HUES6 (cell line): ENCODE measurements around the gene RAD17.
A peak's percentile ranks its signal among the peaks of the same experiment; 100 is the strongest.
"Not testable (repeated sequence)": the region's sequence is repeated elsewhere in the genome, so short reads cannot be mapped to it uniquely, and the experiment has no call there.

Experiments used
- H3K27ac ChIP-seq: 2 replicates; pipeline ENCODE4 v1.7.0; 2013; ENCODE audit warnings: low read depth, mild to moderate bottlenecking, low read length, inconsistent platforms
- H3K27me3 ChIP-seq: 2 replicates; pipeline ENCODE4 v1.6.1; 2013; ENCODE audit warnings: low read length; ENCODE audit not compliant: control insufficient read depth, insufficient read depth
- H3K36me3 ChIP-seq: 2 replicates; pipeline ENCODE4 v1.6.1; 2013; ENCODE audit warnings: low read length; ENCODE audit not compliant: control insufficient read depth, insufficient read depth
- H3K4me1 ChIP-seq: 2 replicates; pipeline ENCODE4 v1.6.1; 2013; ENCODE audit warnings: low read length; ENCODE audit not compliant: control insufficient read depth, insufficient read depth
- H3K4me3 ChIP-seq: 2 replicates; pipeline ENCODE4 v1.5.1; 2013; ENCODE audit warnings: low read depth, low read length
- H3K9ac ChIP-seq: one replicate; pipeline ENCODE4 v1.6.1; 2013; ENCODE audit warnings: mild to moderate bottlenecking, low read length
- H3K9me3 ChIP-seq: 2 replicates; pipeline ENCODE4 v1.6.1; 2013; ENCODE audit warnings: low read depth, low read length; ENCODE audit not compliant: control insufficient read depth, insufficient read depth

Gene RAD17

DNA sequence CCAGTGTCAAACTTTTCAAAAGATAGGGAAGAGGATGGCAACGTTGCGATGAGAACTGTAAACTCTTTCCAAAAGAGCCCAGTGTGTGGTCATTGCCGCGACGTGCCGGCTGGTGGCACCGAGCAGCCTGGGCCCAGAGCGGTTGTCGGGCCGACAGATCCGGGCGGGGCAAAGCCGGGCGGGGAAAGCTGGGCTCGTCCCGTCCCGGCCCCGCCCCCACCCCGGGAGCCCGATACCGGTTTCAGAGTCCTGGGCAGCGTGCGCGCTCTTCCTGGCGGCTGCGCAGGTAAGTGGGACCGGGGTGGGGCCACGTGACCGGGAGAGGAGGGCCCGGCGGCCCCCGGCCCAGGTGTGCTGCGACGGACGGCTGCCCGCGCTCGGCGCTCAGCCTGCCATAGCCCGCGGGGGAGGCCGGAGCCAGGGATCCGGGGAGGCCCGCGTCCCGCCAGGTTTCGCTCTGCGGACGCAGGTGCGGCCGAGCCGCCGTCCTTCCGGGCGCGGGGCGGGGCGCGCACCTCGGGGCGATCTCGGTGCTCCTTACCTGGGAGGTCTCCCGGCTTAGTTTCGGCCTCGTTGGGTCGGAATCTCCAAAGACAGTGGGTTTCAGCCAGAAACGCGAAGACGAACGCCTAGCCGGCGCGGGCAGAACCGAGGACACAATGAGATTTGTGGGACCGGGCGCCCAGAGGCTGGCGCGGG lies 45.4 kb downstream of the RAD17 start, which contains the start of gene MARVELD2:
MARVELD2 (plus strand) TSS at position 232 of the 699 bp plus-strand sequence. CDS start 4,270 bp downstream, outside the sequence.
- H3K4me3 ChIP-seq: peak within 1 kb of the TSS; percentile 77
- peaks cover 10% of the 10 kb centered on the region; the same call in 1 of the 2 replicates for H3K4me1 ChIP-seq
- peaks cover 4% of the 10 kb centered on the region; the same call in 1 of the 2 replicates for H3K27me3 ChIP-seq
- H3K9ac ChIP-seq: peak within 1 kb of the TSS; percentile 86
- H3K36me3 ChIP-seq: peaks cover 31% of the 10 kb centered on the region
- peak within 1 kb of the TSS; percentile 86 for H3K27ac ChIP-seq
- H3K9me3 ChIP-seq: no peaks in the 10 kb centered on the region

DNA sequence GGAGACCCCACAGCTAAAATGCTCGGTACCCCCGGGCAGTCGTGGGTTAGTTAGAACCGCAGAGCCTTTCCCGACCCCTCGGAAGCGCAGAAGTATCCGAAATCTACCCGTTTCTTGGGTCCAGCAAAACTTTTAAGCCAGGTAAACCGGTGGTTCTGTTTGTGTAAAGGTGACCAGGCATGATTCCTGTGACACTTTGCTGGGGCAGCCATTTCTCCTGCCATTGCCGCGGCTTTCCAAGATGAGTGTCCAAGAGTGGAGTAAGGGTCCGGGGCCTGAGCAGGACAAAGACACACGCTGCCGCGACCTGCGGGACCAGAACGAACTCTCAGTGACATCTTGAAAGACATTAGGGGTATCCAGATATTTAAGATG lies 46.0 kb downstream of the RAD17 start:
- Histone ChIP-seq H3K9ac (peak overlapping the region; percentile 86), H3K27me3 (peaks cover 4% of the 10 kb centered on the region; the same call in 1 of the 2 replicates), H3K36me3 (peaks cover 30% of the 10 kb centered on the region), H3K9me3 (no peaks in the 10 kb centered on the region), H3K4me3 (peak overlapping the region; percentile 77), H3K4me1 (peaks cover 10% of the 10 kb centered on the region; the same call in 1 of the 2 replicates), H3K27ac (peak overlapping the region; percentile 86)

DNA sequence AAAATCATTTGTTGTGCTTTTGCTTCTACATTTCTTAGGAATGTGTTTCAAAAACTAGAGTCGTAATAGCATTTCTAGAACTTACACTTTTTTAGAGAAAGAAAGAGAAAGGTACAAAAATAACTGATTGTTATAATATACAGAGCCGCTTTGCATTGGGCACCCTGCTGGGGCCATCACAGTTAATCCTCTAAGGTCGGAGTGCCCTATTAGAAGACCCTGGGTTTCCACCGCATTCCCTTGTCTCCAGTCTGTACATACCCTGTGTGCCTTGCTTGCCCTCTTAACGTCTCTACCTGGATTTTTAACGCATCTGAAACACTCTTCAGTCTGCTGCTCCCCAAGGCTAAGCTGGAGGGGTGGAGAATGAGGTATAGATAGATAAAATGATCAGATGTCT lies 46.6 kb downstream of the RAD17 start:
- H3K4me3 ChIP-seq: peak overlapping the region; percentile 77
- H3K36me3 ChIP-seq: peaks cover 34% of the 10 kb centered on the region
- H3K27me3 ChIP-seq: peaks cover 4% of the 10 kb centered on the region; the same call in 1 of the 2 replicates
- peaks cover 10% of the 10 kb centered on the region; the same call in 1 of the 2 replicates for H3K4me1 ChIP-seq
- H3K27ac ChIP-seq: peak overlapping the region; percentile 86; the same call in 1 of the 2 replicates
- peak overlapping the region; percentile 86 for H3K9ac ChIP-seq
- no peaks in the 10 kb centered on the region for H3K9me3 ChIP-seq

DNA sequence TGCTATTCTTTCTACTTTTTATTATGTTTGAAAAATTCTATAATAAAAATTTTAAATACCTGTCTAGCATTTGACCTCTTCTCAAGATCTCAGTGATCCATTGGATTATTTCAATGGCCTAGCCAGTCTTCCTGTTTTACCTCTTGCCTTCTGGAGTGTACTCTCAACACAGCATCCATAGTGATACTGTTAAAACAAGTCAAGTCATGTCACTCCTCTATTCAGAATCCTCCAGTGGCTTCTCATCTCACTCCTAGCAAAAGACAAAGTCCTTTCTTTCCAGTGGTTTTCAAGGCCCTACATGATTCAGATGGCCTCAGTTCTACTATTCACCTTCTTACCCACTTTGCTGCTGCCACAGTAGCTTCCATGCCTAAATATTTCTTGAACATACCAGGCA lies 47.1 kb downstream of the RAD17 start:
- Histone ChIP-seq H3K4me1 (peaks cover 10% of the 10 kb centered on the region; the same call in 1 of the 2 replicates), H3K9ac (no peak overlapping the region), H3K4me3 (peak overlapping the region; percentile 77), H3K9me3 (no peaks in the 10 kb centered on the region), H3K36me3 (peaks cover 29% of the 10 kb centered on the region), H3K27ac (no peak overlapping the region), H3K27me3 (peaks cover 4% of the 10 kb centered on the region; the same call in 1 of the 2 replicates)

DNA sequence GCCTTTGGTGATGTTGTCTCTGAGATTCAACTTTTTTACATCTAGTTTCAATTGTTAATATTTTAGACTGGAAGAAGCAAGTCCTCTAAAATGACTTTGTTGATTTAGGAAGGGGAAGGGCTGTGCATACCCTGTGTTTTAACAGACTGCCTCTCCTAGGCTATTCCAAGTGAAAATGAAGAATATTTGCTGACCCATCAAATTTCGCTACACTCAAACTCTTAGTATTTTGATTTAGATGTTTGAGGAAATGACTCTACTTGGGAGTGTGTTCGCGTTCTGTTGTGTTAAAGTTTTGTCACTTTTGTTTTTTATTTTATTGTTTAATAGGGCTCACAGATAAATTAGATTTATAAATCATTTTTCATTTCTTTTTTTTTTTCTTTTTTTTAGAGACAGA lies 48.9 kb downstream of the RAD17 start:
- Histone ChIP-seq H3K36me3 (peaks cover 33% of the 10 kb centered on the region), H3K27me3 (peaks cover 4% of the 10 kb centered on the region; the same call in 1 of the 2 replicates), H3K9ac (no peak overlapping the region), H3K4me3 (no peak overlapping the region), H3K4me1 (peaks cover 10% of the 10 kb centered on the region; the same call in 1 of the 2 replicates), H3K9me3 (peaks cover 4% of the 10 kb centered on the region), H3K27ac (no peak overlapping the region)

DNA sequence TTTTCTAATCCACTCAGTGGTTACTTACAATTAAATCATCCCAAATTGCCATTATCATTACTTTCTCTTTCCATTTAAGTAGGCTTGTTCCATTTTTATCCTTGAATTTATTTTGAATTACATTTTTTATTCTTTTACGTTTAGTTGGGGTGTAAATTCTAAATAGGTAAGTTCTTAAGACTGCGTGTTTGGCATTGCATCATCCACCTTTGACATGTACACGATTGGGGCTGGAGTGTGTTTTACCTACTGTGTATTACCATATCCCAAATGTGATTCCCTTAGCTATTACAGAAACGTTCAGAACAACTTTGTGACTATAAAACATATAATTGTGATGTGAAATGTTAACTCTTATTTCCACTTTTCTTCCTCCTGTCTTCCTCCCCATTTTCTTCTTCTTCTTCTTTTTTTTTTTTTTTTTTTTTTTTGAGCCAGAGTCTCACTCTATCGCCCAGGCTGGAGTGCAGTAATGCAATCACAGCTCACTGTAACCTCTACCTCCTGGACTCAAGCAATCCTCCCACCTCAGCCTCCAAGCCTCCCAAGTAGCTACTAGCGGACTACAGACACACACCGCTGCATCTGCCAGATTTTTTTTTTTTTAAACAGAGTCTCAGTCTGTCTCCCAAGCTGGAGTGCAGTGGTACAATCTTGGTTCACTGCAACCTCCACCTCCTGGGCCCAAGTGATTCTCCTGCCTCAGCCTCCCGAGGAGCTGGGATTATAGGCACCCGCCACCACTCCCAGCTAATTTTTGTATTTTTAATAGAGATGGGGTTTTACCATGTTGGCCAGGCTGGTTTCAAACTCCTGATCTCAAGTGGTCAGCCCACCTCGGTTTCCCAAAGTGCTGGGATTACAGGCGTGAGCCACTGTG lies 62.0 kb downstream of the RAD17 start:
- H3K9ac ChIP-seq: no peak overlapping the region
- no peak overlapping the region for H3K27ac ChIP-seq
- peaks cover 18% of the 10 kb centered on the region for H3K36me3 ChIP-seq
- H3K27me3 ChIP-seq: no peaks in the 10 kb centered on the region
- H3K4me3 ChIP-seq: no peak overlapping the region
- no peaks in the 10 kb centered on the region for H3K9me3 ChIP-seq
- H3K4me1 ChIP-seq: no peaks in the 10 kb centered on the region

DNA sequence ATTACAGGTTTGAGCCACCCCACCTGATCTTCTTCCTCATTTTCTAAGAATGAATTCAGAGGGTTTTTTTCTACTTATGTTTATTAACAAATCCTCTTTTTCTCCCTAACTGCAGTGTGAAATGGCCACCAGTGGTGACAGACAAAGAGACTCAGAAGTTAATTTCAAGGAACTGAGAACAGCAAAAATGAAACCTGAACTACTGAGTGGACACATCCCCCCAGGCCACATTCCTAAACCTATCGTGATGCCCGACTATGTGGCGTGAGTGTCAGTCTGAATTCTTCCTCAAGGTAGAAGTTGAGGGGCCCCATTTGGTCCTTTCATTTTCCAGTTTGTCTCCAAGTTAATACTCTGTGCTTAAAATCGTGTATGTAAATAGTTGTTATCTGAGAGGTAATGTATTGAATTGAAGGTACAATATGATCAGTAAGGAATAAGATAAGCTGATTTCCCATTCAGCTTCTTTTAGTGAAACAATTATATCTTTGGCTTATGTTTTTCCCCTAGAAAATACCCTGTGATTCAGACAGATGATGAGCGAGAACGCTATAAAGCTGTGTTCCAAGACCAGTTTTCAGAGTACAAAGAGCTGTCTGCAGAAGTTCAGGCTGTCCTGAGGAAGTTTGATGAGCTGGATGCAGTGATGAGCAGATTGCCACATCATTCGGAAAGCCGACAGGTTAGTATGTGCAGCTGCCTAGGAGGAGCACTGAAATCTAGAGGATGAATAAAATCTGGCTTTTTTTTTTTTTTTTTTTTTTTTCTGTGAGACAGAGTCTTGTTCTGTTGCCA lies 63.0 kb downstream of the RAD17 start:
- Histone ChIP-seq H3K9me3 (no peaks in the 10 kb centered on the region), H3K4me3 (no peak overlapping the region), H3K4me1 (no peaks in the 10 kb centered on the region), H3K36me3 (peaks cover 21% of the 10 kb centered on the region), H3K27ac (no peak overlapping the region), H3K27me3 (no peaks in the 10 kb centered on the region), H3K9ac (no peak overlapping the region)

DNA sequence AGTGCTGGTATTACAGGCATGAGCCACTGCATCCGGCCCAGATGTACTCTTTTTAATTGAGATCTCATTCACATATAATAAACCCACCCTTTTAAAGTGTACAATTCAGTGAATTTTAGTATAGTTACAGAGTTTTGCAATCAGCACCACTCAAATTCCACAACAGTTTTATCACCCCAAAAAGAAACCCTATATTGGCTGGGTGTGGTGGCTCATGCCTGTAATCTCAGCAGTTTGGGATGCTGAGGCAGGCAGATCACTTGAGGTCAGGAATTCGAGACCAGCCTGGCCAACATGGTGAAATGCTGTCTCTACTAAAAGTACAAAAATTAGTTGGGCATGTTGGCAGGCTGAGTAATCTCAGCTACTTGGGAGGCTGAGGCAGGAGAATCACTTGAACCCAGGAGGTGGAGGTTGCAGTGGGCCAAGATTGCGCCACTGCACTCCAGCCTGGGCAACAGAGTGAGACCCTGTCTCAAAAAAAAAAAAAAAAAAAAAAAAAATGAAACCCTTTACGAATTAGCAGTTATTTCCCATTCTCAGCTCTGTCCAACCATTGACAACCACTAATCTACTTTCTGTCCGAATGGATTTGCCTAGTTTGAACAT lies 65.8 kb downstream of the RAD17 start:
- peaks cover 26% of the 10 kb centered on the region for H3K36me3 ChIP-seq
- not testable (repeated sequence) for H3K4me3 ChIP-seq

DNA sequence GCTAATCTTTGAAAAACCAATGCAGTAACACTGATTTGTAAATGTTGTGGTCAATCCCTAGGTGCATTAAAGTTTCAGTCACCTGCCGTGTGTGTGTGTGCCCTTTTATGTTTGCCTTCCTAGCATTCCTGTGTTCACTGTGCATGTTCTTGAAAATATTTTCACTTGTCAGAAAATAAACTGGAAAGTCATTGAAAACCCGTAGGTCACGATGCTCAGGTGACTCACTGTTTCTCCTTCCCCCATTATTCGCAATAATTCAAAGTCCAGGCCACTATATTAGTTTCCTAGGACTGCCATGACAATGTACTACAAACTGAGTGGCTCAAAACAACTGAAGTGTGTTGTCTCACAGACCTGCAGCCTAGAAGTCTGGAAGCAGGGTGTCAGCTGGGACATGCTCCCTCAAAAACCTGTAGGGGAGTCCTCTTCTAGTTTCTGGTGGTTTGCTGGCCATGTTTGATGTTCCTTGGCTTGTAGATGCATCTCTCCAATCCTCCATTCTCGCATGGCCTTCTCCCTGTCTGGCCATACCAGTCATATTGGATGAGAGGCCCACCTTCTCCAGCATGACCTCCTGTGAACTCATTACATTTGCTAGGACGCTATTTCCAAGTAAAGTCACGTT lies 74.6 kb downstream of the RAD17 start:
- Histone ChIP-seq H3K4me3 (no peak overlapping the region), H3K4me1 (no peaks in the 10 kb centered on the region), H3K27ac (no peak overlapping the region), H3K9ac (no peak overlapping the region), H3K9me3 (no peaks in the 10 kb centered on the region), H3K36me3 (0 out of 2 replicates have a peak, but pooled peaks cover 9% of the 10 kb centered on the region), H3K27me3 (no peaks in the 10 kb centered on the region)

More for the DNA sequence above, 65.8 kb downstream of the RAD17 start:
- H3K27me3 ChIP-seq, H3K27ac ChIP-seq, H3K9ac ChIP-seq, H3K4me1 ChIP-seq, H3K9me3 ChIP-seq: not testable (repeated sequence)

DNA sequence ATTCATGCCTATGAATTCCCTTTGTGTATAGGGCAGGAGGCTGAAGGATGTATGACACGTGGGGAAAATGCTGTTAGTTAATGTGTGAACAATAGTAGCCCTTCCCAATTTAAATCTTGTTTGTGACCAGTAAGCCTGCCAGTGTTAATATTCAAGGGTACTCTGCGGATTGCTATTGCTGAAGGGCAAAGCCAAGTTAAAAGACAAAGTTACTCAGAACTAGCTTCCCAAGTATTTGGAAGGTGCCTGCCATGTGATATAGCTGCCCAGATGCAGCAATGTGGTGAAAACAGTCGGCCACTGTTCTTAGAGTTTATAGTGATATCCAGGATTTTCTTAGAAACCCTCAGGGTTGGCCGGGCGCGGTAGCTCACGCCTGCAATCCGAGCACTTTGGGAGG lies 79.9 kb downstream of the RAD17 start:
- no peaks in the 10 kb centered on the region for H3K4me1 ChIP-seq
- H3K27me3 ChIP-seq: no peaks in the 10 kb centered on the region
- no peaks in the 10 kb centered on the region for H3K36me3 ChIP-seq
- H3K4me3 ChIP-seq: no peak overlapping the region
- H3K9ac ChIP-seq: no peak overlapping the region
- no peak overlapping the region for H3K27ac ChIP-seq
- H3K9me3 ChIP-seq: no peaks in the 10 kb centered on the region
